ENCODE data around the gene ABHD12.

- TF ChIP-seq POLR2A (IDR thresholded peaks at IDR 0.05) (no peak), CTCF (IDR thresholded peaks at IDR 0.05) (no peak), POLR2AphosphoS5 (IDR thresholded peaks at IDR 0.05) (no peak)
These were observed 35.5 kb downstream of the ABHD12 start for GRCh38 chr20:25355011-25355595.

All from stomach (tissue), 4 donors.